Endothelial cell of umbilical vein (primary cell): ENCODE data around the gene SGCE. TPM values are rescaled to one million over a fixed set of nuclear protein-coding genes. Genes with fewer than 3 reads are reported as not detected.

Source experiments
- BruUV-seq: library from RNA; stranded (reverse); fragments of 400-500 nt; replicated peaks from 2 replicates; lab custom pipeline; 2021; lab: Mats Ljungman, UMichigan
- CTCF ChIA-PET: fragments of 300-600, 350-600 bp; sonication (Branson Sonifier 250); formaldehyde crosslinking; loops from one replicate; lab custom pipeline; 2021; ENCODE audit warnings: antibody characterized with exemption, inconsistent platforms; lab: Charles Lee
- POLR2A ChIA-PET: fragments of 300-600, 350-600 bp; sonication (Branson Sonifier 250); formaldehyde crosslinking; loops from one replicate; lab custom pipeline; 2021; ENCODE audit warnings: antibody characterized with exemption, inconsistent platforms; lab: Charles Lee
- DNase-seq: peaks from one replicate; pipeline ENCODE4 v3.0.0-alpha.2; 2011; ENCODE audit warnings: low read depth, low spot score
- FAIRE-seq: peaks from 2 replicates; lab custom pipeline; 2011; peaks lifted over from hg19 to GRCh38; lab: Jason Lieb, UNC
- H2AFZ ChIP-seq: 2 replicates; pipeline ENCODE4 v1.6.0; 2012; ENCODE audit warnings: low read depth, low read length, control low read depth, inconsistent platforms
- H3K27ac ChIP-seq: 2 replicates; pipeline ENCODE4 v1.5.1; 2011; ENCODE audit warnings: low read depth, mild to moderate bottlenecking, control low read depth, low read length, moderate library complexity; ENCODE audit not compliant: insufficient read depth
- H3K27me3 ChIP-seq, 2 experiments: 2 replicates each; pipeline versions ENCODE4 v1.6.0 to v1.6.1; 2011; ENCODE audit warnings: low read length in 2 of 2, mixed read lengths in 1 of 2; ENCODE audit not compliant: control insufficient read depth in 2 of 2, insufficient read depth in 2 of 2
- H3K36me3 ChIP-seq, 2 experiments: 2 replicates in 1 of 2; 3 replicates in 1 of 2; pipeline ENCODE4 v1.5.1; 2011; ENCODE audit warnings: low read length in 2 of 2, mild to moderate bottlenecking in 1 of 2, moderate library complexity in 1 of 2; ENCODE audit not compliant: control insufficient read depth in 2 of 2, insufficient read depth in 2 of 2; ENCODE audit errors: extremely low read depth in 1 of 2
- H3K4me1 ChIP-seq: 3 replicates; pipeline ENCODE4 v1.5.1; 2011; ENCODE audit warnings: mild to moderate bottlenecking, low read length; ENCODE audit not compliant: control insufficient read depth, insufficient read depth; ENCODE audit errors: extremely low read depth
- H3K4me2 ChIP-seq: 2 replicates; pipeline ENCODE4 v1.6.1; 2011; ENCODE audit warnings: low read length, control low read depth, mixed read lengths; ENCODE audit not compliant: insufficient read depth
- H3K4me3 ChIP-seq, 3 experiments: fragments of 200-600 bp in 1 of 3; sonication (generic), shearing (Covaris generic) in 1 of 3; replicated peaks in 1 of 3; 2 replicates each; pipeline ENCODE4 v1.5.1; 2011 to 2016; ENCODE audit warnings: control low read depth in 3 of 3, low read length in 3 of 3, mild to moderate bottlenecking in 2 of 3, inconsistent platforms in 1 of 3, low read depth in 1 of 3, moderate library complexity in 1 of 3; ENCODE audit not compliant: insufficient read depth in 1 of 3
- H3K79me2 ChIP-seq: 2 replicates; pipeline ENCODE4 v1.6.0; 2012; ENCODE audit warnings: low read length, inconsistent platforms; ENCODE audit not compliant: control insufficient read depth, insufficient read depth
- H3K9ac ChIP-seq: replicated peaks from 2 replicates; pipeline ENCODE3; 2011; ENCODE audit warnings: low read length, control low read depth; ENCODE audit not compliant: insufficient read depth; ENCODE audit errors: extremely low read depth
- H3K9me1 ChIP-seq: replicated peaks from 3 replicates; pipeline ENCODE4 v1.6.0; 2011; ENCODE audit warnings: mild to moderate bottlenecking, low read length; ENCODE audit not compliant: control insufficient read depth, insufficient read depth; ENCODE audit errors: extremely low read depth
- H3K9me3 ChIP-seq: replicated peaks from 2 replicates; pipeline ENCODE4 v1.5.1; 2012; ENCODE audit warnings: low read length, inconsistent platforms; ENCODE audit not compliant: control insufficient read depth, insufficient read depth
- H4K20me1 ChIP-seq: replicated peaks from 2 replicates; pipeline ENCODE3; 2011; ENCODE audit warnings: mild to moderate bottlenecking, low read length; ENCODE audit not compliant: control insufficient read depth, insufficient read depth; ENCODE audit errors: extremely low read depth
- EZH2 ChIP-seq: IDR thresholded peaks from 2 replicates; pipeline ENCODE4 v1.6.1; 2012; ENCODE audit warnings: borderline replicate concordance, low read depth, mild to moderate bottlenecking, moderate library complexity, low read length, inconsistent platforms; ENCODE audit not compliant: severe bottlenecking
- GATA2 ChIP-seq: IDR thresholded peaks from 2 replicates; pipeline ENCODE4 v1.7.0; 2011; ENCODE audit warnings: low read depth, mild to moderate bottlenecking, moderate library complexity, mixed read lengths, low read length; ENCODE audit not compliant: insufficient read length, insufficient read depth
- JUN ChIP-seq: IDR thresholded peaks from 2 replicates; pipeline ENCODE4 v1.6.1; 2011; ENCODE audit warnings: borderline replicate concordance, low read depth; ENCODE audit not compliant: insufficient read length, insufficient read depth
- dilution Hi-C: fragments of 300-500 bp; cut with MboI; formaldehyde crosslinking; loops from one replicate; pipeline ENCODE4 v1.15.0; 2019; ENCODE audit warnings: low sequenced_read_pairs; ENCODE audit not compliant: extremely low pct_ligation_motif_present
- intact Hi-C: fragments of 100-400 bp; cut with micrococcal nuclease; formaldehyde crosslinking; loops from one replicate; pipeline ENCODE4 v1.10.0; 2022
- polyA plus RNA-seq, 4 experiments: library from polyadenylated mRNA; depleted of rRNA in 3 of 4; stranded (reverse) in 3 of 4; unstranded in 1 of 4; fragments of >200 nt; gene quantifications; 2 replicates each; pipeline versions ENCODE4 v1.2.1 to v1.2.3, GENCODE V29; 2011 to 2012; ENCODE audit warnings: missing spikeins in 1 of 4
- total RNA-seq: library from RNA; stranded (reverse); gene quantifications from 2 replicates; pipeline ENCODE4 v1.2.3, GENCODE V29; 2021

Gene SGCE
- total and polyA plus RNA-seq, 2 donors (not counting 3 experiments of a cell fraction or from before 2014, with no cell fraction given) = 46.8 to 53.3 TPM

DNA sequence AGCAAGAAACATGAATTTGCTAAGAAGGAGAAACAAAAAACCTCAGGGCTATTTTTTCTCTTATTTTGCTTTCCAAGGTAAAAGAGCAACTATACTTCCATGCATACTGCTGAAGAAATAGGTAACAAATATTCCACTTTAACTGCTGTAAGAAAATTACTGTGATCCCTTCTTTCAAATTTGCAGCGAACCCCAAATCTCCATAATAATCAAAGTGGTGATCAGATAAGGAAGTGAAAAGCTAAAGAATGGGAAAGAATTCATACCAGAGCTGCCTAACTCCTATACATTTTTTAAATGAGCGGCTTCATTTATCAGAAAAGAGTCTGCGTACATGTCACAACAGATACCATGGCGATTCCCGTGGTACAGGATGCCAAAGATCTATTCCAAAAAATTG is 7.2 kb downstream of the SGCE start:
- H3K79me2 ChIP-seq = no peaks in the 10 kb centered on the region
- no TSS peak for BruUV-seq
- no peak overlapping the region for H3K4me2 ChIP-seq
- CTCF ChIA-PET = interaction anchor here (1.2 to 2.1 kb wide), 4 partner anchors 11 to 212 kb away, joined by 3 to 7 read pairs (median 5); no protein-coding TSS in a partner anchor
- TF ChIP-seq JUN (no peak), EZH2 (no peak)
- no peaks in the 10 kb centered on the region for H3K27me3 ChIP-seq
- DNase-seq = no peak
- no peak overlapping the region for H3K4me3 ChIP-seq
- no peak overlapping the region for H3K27ac ChIP-seq
- dilution Hi-C loops (no loop called here), intact Hi-C loops (loop anchor here (10.0 kb wide), 1 partner anchor 546 kb away; no protein-coding TSS in a partner anchor)
- H3K36me3 ChIP-seq = no peaks in the 10 kb centered on the region
- FAIRE-seq = no peak
- H3K9me3 ChIP-seq = no peaks in the 10 kb centered on the region
- POLR2A ChIA-PET = no interaction called here
- no peak overlapping the region for H3K9ac ChIP-seq
- no peaks in the 10 kb centered on the region for H3K4me1 ChIP-seq
- H4K20me1 ChIP-seq = no peaks in the 10 kb centered on the region
- no peak overlapping the region for H2AFZ ChIP-seq
- no peaks in the 10 kb centered on the region for H3K9me1 ChIP-seq

DNA sequence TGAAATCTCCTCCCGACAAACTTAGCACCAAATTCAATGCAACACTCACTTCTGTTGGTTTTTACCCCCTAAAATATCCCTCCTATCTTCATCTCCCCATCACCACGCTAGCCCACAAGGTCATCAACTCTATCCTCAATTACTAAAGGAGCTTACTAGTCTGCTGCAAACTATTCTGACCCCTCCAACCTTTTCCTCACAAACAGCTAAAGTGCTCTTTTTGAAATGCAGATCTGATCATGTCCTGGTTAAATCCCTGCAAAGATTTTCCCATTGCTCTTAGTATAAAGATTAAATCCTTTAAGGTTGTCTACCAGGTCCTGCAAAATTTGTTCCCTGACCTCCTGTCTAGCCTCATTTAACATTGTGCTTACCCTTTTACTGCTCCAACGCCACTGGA is 8.6 kb downstream of the SGCE start:
- FAIRE-seq (no peak), DNase-seq (no peak)
- dilution Hi-C loops (no loop called here), intact Hi-C loops (loop anchor here (10.0 kb wide), 1 partner anchor 548 kb away; no protein-coding TSS in a partner anchor)
- Histone ChIP-seq H4K20me1 (no peaks in the 10 kb centered on the region), H3K9me1 (no peaks in the 10 kb centered on the region), H3K4me3 (no peak overlapping the region), H2AFZ (no peak overlapping the region), H3K4me1 (peaks cover 1% of the 10 kb centered on the region), H3K9ac (no peak overlapping the region), H3K9me3 (no peaks in the 10 kb centered on the region), H3K4me2 (no peak overlapping the region), H3K27me3 (no peaks in the 10 kb centered on the region), H3K36me3 (no peaks in the 10 kb centered on the region), H3K27ac (no peak overlapping the region), H3K79me2 (no peaks in the 10 kb centered on the region)
- CTCF ChIA-PET = no interaction called here
- POLR2A ChIA-PET = no interaction called here
- no peak for TF ChIP-seq GATA2
- BruUV-seq = no TSS peak
